D721Med (cell line): Measurements from ENCODE around the gene MYOZ2.

Source experiments
- DNase-seq: peaks from one replicate; pipeline ENCODE4 v3.0.0; 2011; ENCODE audit warnings: low spot score; ENCODE audit not compliant: insufficient read length
- FAIRE-seq: peaks from 2 replicates; lab custom pipeline; 2011; peaks lifted over from hg19 to GRCh38; lab: Jason Lieb, UNC
- CTCF ChIP-seq: IDR thresholded peaks from 2 replicates; pipeline ENCODE4 v1.5.1; 2012; ENCODE audit warnings: mild to moderate bottlenecking, control low read depth; ENCODE audit not compliant: insufficient read depth; ENCODE audit errors: missing control alignments

MYOZ2 gene

GRCh38 chr4:119233191-119233590 lies 97.6 kb downstream of the MYOZ2 start:
- FAIRE-seq (no peak), DNase-seq (no peak)
- no peak for TF ChIP-seq CTCF

DNA sequence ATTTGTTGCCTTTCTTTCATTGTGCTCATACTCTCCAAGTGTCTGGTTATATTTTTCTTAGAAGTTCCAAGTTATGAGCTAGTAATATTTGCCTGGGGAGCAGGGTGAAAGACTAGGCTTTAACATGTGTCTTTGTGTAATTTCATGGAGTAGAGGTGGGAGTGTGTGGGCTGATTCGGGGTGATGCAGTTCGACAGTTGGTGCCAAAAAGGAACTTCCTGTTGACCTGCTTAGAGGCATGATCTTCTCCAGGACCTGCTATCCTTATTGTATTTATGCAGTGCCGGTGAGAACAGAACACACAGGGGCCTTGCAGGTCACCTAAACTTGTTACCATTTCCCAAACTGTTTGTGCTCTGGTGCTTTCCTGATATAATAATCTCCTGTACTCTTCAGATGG lies 98.1 kb downstream of the MYOZ2 start:
- FAIRE-seq (no peak), DNase-seq (no peak)
- TF ChIP-seq CTCF, result no peak

DNA sequence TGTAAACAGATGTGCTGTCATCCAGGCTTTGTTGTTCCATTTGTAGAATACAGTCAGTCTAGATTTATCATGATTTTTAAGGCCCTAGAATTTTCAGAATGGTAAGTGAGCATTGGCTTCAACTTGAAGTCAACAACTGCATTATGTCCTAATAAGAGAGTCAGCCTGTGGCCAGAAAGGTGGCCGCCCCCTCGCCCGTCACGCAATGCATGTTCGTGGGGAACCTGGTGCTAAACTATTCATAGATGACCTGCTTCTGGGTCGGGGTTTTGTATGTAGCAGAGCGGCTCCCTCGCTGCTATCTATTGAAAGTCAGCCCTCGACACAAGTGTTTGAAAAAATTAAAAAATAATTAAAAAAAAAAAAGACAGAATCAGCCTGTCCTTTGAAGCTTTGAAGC lies 101.6 kb downstream of the MYOZ2 start:
- DNase-seq (no peak), FAIRE-seq (no peak)
- no peak for TF ChIP-seq CTCF
